Breast epithelium (tissue), 3 donors: Measurements from ENCODE around the gene RALGPS2.

ENCODE experiments used
- CTCF ChIP-seq, 3 donors: fragments of 450-650 bp; IDR thresholded peaks; one replicate each; pipeline ENCODE4 v1.5.1; 2016 to 2017; ENCODE audit warnings: antibody characterized with exemption in 3 of 3, mild to moderate bottlenecking in 3 of 3, moderate library complexity in 3 of 3
- POLR2AphosphoS5 ChIP-seq, 3 donors: sonication (generic); formaldehyde crosslinking; IDR thresholded peaks; one replicate each; pipeline ENCODE4 v1.6.1; 2017; ENCODE audit warnings: antibody characterized with exemption in 3 of 3

GRCh38 chr1:178751046-178751445, 26.0 kb downstream of the RALGPS2 start:
- TF ChIP-seq POLR2AphosphoS5 (IDR thresholded peaks at IDR 0.05) (no peak), CTCF (IDR thresholded peaks at IDR 0.05) (no peak)
